H1 (cell line): ENCODE measurements around the gene RASL10A. TPM values are rescaled to one million over a fixed set of nuclear protein-coding genes. Genes with fewer than 3 reads are reported as not detected.

Source experiments
- CHD1 ChIP-seq: IDR thresholded peaks from 2 replicates; pipeline ENCODE4 v1.6.1; 2012; ENCODE audit warnings: low read depth, low read length, improper control_type of control experiment
- CREB1 ChIP-seq: IDR thresholded peaks from 2 replicates; pipeline ENCODE4 v1.6.1; 2012; ENCODE audit warnings: inconsistent platforms
- KDM4A ChIP-seq: IDR thresholded peaks from one replicate; pipeline ENCODE4 v1.7.1; 2012; ENCODE audit warnings: low read depth, mild to moderate bottlenecking, moderate library complexity, low read length, inconsistent platforms; ENCODE audit not compliant: severe bottlenecking
- polyA plus RNA-seq, 7 experiments: library from polyadenylated mRNA; depleted of rRNA in 3 of 7; stranded (reverse) in 5 of 7; unstranded in 2 of 7; fragments of >200 nt in 5 of 7; fragments of 200-250 nt in 2 of 7; gene quantifications; 1 replicate in 5 of 7; 2 replicates in 1 of 7; 4 replicates in 1 of 7; pipeline versions ENCODE4 v1.2.1 to v1.2.3, GENCODE V29; 2011 to 2013; ENCODE audit warnings: missing spikeins in 2 of 7, mixed read lengths in 2 of 7
- total RNA-seq: library from RNA; stranded (reverse); fragmentation: NEBNext Ultra II Directional; extraction: Animal tissue kit (Norgen Biotek cat#: 25700); gene quantifications from 2 replicates; pipeline ENCODE4 v1.2.1, GENCODE V29; 2021

RASL10A gene
- total and polyA plus RNA-seq, 2 of the 8 experiments (the other 6 are each of a cell fraction or from before 2014, with no cell fraction given), result 1.1 to 1.5 TPM

DNA sequence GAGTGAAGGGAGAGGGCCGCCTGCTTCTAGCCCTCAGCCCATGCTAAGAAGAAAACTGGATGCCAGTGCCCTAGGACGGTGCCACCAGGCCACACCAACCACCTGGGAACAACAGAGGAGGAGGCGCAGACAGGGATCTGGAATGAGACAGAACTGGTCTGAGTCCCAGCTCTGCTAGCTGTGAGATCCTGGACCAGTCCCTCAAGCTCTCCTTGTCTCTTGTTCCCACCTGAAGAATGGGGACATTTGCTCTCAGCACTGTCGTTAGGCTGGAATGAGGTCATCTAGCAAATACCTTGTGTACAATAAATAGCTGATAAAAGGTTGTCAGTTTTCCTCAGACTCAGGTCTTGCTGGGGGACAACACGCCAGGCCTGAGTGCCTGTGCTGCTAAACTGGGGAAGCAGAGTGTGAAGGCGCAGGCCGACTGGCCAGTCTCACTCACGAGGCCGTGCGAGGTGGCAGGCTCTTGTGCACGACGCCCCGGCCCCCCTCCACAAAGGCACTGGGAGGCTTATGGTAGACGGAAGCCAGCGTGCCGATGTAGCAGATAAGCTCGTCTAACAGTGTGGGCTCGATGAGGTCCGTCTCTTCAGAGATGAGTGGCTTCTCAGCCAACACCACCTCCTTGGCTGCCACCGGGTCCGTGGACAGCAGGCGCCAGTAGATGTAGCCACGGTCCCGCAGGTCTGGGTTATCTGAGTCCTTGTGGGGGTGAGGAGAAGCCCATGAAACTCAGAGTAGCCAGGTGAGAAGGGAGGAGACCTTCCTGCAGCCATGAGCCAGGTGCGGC lies 25.8 kb upstream of the RASL10A start (continued):
- TF ChIP-seq CREB1 (no peak), KDM4A (no peak), CHD1 (no peak)
